ENCODE data around the gene EML2.
A peak's percentile ranks its signal among the peaks of the same experiment; 100 is the strongest.
"Not testable (repeated sequence)": the region's sequence is repeated elsewhere in the genome, so short reads cannot be mapped to it uniquely, and the experiment has no call there.

The EML2 gene

DNA sequence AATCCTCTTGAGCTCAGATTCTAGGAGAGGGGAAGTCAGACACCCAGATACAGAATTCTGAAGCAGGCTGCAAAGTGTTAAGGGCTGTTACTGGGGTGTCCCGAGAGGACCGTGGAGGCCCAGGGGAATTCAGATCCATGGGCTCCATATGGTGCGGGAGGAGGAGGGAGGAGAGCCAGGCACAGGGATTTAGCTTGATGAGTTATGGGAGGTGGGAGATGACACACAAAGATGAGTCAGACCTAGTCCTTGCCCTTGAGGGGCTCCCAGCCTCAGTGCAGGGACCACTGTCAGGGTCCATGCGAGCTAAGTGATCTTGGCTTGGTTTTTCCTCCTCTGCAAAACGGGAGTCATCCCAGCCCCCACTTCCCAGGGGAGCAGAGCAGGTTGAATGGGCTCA, 14.4 kb upstream of the EML2 start:
- DNase-seq (ENCODE audit: low spot score): no peak

DNA sequence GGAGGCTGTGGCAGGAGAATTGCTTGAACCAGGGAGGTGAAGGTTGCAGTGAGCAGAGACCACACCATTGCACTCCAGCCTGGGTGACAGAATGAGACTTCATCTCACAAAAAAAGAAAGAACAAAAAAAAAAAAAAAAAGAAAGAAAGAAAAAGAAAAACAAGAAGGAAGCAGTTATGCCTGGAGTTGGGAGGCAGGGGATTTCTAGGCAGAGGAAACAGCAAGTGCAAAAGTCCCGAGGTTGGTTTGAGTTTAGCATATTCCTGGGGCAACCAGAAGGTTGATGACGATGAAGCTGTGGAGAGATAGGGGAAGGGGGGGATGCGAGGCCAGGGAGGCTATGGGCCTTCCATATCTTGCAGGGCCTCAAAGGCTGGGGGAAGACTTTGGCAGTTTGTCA, 11.5 kb upstream of the EML2 start:
- no peak for DNase-seq (ENCODE audit: low spot score)

DNA sequence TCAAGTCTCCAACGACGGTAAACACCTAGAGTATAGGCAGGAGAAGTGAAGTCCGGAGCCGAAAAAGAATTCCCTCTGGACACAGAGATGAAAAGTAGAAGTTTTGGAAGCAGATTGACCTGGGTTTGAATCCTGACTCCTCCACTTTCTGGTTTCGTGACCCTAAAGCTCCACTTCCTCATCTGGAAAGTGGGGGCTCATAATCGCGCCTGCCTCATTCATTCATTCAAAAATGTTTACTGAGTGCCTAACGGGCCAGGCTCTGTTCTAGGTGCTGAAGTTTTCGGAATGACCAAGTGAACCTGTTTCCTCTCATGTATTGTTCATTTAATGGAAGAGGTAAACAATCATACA, 7.1 kb upstream of the EML2 start:
- no peak for DNase-seq (ENCODE audit: low spot score)

DNA sequence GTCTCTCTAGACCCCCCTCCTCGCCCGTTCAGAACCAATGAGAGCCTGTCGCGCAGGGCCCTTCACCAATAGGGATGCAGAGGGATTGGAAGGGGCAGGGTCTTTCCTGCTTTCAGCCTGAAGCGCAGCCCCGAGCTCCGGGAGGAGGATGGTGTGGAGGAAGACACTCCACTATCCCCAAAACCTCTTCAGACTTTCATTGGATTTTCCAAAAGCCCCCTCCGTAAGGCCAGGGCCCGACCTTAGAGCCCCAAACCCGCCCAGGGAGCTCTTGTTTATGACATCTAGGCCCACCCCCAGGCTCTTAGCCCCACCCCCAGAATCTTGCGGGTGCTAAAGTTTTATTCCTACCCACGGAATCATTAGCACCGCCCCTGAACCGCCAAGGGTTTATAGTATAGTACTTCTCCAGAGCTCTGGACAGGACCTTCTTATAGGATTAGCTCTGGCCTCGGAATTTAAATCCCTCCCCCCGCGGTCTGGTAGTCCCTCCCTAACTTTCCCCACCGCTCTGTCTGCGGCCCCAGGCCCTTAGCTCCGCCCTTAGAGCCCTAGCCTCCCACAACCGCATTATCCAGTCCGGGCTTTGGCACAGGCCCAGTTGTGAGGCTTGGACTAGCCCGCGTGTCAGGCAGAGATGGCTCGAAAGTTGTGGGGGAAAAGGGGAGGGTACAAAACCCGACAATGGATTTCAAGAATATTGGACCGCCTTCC, 6.6 kb upstream of the EML2 start:
- peak; percentile 89 for DNase-seq (ENCODE audit: low spot score)

DNA sequence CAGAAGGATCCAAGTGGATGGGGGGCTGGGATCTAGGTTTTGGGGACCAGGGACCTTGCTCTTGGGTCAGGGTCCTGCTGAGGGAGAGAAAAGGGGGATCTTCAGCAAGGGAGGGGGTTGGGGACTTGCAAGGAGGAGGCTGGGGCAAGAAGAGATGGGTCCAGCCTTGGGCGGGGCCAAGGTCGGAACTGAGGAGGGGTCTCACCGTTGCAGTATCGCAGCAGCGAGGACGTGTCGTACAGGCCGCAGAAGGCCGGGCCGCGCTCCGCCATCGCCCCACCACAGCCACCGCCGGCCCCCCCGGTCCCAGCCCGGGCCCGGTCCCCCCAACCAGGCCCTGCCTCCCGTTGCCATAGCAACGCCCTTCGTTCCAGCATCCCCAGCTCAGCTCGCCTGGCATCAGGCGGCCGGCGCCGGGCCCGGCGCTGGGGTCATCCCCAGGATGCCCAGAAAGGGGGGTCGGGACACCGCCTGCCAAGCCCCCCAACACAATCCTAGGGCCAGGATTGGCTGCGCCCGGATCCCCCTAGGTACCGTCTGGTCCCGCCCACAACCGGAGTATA, 6.0 kb upstream of the EML2 start:
- no peak for DNase-seq (ENCODE audit: low spot score)

DNA sequence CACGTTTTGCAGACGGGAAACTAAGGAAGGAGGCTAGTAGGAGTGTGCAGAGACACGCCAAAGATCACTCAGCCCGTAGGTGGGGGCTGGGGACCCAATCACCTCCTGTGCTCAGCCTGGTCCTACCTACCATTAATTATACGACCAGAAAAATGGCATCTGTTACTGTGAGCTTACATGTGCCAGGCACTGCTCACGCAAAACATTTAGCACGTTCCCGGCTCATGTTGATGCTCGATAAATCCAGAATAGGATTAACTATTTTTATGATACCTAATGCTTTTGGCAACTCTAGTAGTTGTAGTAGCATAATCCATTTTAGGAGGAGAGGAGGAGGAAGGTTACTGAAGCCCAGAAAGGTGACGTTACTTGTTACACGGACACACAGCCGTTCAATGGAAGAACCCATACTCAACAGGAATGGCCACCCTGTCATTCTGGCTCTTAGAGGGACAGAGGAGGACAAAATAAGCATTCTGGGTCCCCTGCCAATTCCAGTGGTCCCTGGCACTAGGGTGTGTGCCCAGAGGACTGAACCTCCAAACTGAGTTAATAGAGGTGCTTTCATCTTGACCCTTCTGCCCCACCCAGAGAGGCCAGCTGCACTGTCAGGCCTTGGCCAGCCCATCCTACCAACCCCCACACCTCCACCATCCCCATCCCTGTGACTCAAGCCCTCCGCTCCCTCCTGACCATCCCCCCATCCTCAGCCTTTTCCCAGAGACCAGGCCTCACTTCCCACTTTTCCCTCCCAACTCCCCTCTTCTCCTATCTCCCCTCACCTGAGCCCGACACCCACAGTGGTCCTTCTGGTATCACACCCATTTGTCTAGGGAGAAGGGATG, 5.0 kb upstream of the EML2 start:
- DNase-seq (ENCODE audit: low spot score): no peak

DNA sequence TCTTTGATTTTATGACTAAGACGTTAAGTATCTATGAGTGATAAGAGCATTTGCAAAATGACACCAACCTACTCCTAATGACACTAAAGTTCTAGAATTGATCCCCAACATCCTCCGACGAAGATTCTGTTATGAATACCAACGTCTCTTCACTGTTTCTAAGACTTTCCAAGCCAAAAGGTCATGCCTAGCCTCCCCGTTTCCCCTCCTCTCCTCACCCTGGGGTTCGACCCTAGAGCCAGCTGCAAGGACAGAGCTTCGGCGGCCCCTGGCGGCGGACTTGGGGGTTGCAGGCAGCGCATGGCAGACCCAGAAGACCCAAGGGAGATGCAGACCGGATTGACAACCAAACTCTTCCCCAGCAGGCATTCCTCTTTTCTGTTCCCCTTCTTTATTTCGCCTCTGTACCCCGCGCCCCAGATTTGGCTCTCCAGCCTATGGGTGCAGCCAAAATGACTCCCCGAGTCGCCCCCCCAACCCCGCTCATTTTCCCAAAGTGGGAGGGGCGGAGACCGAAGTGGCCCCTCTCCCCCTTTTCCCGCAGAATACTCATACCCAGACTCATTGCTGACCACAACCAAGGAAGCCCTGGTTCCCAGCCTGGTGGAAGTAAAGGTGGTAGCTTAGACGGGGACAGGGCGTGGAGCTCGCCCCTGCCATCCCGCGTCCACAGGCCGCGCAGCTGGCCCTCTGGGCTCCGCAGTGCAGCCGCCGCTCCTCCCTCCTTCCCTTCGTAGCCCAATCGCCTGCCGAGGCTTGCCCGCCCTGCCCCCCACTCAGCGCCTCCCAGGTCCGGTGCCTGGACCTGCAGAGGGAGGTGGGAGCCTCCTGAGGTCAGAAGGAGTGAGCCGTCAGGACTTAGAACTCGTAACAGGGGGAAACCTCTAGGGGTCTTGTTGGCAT, 4.1 kb upstream of the EML2 start:
- DNase-seq (ENCODE audit: low spot score): peak; percentile 91

DNA sequence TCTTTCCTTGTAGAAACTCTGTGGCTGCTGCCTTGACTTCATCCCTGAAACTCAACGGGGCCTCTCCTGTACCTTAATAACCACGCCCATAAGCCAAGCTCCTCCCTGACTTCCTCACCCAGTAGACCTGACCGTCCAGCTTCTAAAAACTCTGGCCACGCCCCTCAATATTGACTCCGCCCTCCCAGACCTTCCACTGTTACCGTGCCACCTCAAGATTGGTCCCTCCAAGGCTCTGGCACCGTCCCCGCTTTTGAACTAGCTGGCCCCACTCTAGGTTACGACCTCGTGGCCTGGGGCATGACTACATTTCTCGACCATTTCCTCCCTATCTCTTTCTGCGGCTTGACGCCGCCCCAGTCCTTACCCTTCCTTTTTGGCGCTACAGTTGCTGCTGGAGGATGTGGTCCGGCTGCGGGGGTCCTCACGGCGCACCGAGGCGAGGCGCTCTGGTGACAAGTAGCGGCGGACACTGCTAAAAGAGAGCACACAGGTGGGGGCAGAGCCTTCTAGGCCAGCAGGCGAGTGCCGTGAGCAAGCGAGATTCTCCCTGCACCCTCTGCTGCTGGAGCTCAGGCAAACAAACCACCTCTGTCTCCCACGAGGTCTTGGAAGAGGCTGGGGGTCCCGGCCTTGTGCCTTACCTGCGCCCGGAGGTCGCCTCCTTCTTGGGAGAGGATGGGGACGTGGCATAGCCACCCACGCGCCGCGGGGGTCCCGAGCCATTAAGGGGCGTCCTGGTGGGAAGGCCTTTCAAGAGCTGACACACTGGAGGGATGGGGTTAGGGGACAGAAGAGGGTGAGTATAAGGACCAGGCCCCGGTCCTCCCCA, 2.3 kb upstream of the EML2 start:
- DNase-seq (ENCODE audit: low spot score): peak; percentile 82

DNA sequence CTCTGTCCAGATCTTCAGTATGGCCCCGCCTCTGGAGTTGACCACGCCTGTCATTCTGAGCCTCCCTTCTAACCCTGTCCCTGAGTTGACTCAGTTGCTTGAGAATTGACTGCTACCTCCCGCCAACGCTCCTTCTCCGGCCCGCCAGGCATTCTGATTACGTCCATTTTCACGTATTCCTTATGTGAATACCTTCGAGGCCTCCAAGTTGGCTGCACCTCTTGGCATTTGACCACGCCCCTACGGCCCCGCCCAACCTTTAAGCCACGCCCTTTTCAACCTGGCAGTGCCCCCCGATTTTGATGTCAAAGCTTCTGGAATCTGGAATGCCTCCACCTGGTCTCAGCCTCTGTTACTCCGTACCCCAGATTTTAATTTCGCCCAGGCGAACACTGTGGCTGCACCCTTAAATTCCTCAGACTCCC, 1.7 kb upstream of the EML2 start:
- no peak for DNase-seq (ENCODE audit: low spot score)

DNA sequence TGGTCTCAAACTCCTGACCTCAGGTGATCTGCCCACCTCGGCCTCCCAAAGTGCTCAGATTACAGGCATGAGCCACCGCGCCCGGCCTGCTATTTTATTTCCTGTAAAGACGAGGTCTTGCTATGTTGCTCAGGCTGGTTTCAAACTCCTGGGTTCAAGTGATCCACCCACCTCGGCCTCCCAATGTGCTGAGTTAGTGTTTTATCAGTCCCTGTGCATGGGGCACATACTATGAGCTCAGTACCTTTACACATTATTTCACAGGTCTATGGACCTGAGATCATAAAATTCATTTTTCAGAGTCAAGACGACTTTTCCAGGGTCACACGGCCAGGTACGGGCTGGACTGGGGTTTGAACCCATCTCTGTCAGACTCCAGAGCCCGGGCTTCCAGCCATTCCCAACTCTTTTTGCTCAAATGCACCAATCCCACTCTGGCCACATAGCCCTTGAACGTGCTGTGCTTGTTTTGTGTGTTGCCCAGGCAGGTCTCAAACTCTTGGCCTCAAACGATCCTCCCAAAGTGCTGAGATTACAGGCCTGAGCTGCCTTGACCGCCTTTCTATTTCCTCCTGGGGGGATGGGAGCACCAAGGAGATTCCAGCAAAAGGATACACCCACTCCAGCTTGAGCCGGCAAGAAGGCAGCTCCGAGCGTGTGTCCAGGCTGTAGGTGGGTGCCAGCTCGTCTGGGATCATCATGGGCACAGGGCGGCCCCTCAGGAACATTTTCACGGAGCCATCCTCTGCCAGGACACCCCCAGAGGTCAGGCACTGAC, 1.1 kb downstream of the EML2 start:
- no peak for DNase-seq (ENCODE audit: low spot score)

DNA sequence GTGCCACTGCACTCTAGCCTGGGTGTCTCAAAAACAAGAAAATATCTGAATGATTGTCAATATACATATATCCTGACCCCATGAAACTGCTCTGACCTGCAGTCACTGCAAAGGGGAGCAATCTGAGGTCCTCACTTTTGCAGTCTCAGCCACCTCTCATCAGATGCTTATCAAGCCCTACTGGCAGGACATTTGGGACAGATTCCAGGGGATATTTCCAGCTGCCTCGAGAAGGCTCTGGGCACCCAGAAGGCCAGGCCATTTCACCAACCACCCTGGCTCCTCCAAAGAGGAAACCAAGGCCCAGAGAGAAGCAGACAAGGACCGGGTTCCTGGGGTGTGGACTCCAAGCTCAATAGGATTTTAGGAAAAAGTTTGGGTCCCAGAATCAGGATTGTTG, 2.3 kb downstream of the EML2 start:
- no peak for DNase-seq (ENCODE audit: low spot score)

DNA sequence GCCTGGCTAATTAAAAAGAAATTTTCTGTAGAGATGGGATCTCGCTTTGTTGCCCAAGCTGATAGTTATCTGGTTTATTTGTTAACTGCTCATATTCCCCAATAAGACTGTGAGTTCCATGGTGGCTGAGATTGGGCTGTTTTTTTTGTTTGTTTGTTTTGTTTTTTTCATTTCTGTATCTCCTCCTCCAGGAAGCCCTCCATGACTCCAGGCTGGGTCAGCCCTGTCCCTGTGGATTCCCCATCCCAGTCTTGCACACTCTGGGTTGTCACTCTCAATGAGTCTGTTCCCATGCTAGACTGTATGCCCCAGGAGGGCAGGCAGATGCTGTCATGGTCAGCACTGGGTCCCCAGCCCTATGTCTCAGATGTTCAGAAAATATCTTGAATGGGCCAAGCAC, 2.9 kb downstream of the EML2 start:
- no peak for DNase-seq (ENCODE audit: low spot score)

DNA sequence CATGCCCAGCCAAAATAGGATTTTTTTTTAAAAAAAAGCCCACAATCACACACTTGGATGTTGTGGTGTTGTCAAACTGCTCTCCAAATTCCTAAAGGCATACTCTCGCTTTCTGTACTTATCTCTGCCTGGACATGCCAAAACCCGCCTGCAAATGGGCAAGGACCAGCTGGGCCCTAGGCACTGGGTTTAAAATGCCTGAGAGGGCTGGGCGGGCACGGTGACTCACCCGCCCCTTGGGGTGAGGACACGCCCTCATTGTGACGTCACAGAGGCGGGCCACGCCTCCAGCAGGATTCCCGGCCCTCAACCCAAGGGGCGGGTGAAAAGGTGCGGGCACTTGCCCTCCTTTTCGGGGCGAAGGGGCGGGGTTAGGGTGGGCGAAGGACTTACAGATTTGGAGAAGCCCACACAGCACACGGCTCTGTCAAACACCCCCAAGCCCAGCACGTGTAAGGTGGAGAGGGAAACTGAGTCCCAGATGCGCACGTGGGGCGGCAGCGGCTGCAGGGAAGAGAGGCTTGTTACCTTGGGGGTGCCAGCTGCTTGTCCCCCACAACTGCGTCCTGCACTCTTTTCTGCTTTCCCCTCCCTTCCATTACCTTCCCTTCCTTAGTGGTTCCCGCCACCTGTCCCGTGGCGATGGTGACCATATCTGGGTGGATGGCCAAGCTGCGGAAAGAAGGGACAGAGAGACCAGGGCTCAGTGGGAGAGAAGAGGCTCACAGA, 6.6 kb downstream of the EML2 start:
- peak; percentile 34 for DNase-seq (ENCODE audit: low spot score)

DNA sequence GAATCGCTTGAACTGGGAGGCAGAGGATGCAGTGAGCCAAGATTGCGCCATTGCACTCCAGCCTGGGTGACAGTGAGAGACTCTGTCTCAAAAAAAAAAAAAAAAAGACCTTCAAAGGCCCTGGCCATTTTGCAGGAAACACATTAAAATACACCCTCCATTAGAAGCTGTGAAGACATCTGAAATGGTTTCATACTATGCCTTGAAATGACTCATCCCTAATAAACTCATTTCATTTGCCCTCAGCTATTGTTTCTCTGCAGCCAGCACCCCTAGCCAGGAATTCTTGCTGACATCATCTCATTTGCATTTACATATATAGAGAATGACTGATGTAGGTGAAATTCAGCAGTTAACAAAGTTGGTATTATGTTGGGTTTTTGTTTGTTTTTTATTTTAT, 8.7 kb downstream of the EML2 start:
- DNase-seq (ENCODE audit: low spot score): peak; percentile 13

DNA sequence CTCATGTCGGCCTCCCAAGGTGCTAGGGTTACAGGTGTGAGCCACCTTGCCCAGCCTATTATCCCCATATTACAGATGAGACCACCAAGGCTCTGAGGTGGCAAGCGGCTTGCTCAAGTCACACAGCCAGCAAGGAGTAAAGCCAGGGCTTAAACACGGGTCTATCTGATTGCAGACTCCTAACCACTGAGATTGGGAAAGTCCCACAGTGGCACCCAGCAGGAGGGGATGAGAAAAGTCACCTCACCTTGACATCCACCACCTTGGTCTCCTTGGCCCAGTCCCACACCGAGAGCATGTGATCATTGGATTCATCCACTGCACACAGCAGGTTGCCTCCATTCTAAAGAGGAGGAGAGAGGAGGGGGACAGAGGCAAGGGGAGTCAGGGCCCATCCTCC, 9.5 kb downstream of the EML2 start:
- DNase-seq (ENCODE audit: low spot score): no peak

DNA sequence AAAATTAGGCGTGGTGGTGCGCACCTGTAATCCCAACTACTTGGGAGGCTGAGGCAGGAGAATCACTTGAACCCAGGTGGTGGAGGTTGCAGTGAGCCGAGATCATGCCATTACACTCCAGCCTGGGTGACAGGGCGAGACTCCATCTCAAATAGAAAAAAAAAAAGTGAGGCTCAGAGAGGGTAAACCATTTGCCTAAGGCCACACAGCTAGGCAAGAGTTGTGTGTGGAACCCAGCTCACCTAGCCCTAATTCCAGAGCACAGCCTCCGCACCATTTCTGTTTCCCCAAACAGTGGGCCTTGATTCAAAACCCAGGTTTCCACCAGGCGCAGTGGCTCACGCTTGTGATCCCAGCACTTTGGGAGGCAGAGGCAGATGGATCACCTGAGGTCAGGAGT, 11.0 kb downstream of the EML2 start:
- not testable (repeated sequence) for DNase-seq (ENCODE audit: low spot score)

DNA sequence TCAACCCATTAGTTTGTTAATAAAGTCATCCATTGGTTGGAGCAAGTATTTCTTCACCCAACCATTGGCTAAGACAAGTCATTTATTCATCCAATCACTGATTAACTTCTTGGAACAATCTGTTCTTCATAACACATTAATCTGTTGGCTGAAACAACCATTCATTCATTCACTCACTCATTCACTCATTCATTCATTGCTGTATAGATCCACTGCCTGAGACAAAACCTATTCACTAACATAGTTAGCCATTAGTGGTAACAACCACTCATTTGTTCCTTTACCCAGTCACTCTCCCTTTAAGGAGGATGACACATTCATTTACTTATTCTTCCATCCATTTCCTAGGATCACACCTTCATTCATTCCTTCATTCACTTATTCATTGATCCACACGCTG, 15.2 kb downstream of the EML2 start:
- DNase-seq (ENCODE audit: low spot score): no peak

DNA sequence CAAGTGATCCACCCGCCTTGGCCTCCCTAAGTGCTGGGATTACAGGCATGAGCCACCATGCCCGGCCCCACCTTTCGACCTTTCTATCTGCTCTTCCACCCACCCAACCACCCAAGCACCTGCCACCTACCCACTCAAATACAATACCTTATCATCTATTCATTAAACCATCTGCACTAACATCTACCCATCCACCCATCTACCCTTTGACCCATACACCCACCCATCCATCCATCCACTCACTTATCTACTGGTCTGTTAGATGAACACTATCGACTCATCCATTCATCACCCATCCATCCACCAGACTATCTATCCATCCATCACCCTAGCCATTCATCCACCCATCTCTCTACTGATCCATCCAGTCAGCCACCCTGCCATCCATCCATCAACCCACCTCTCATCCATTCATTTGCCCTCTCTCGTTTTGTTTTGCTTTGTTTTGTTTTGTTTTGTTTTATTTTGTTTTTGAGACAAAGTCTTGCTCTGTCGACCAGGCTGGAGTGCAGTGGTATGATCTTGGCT, 17.2 kb downstream of the EML2 start:
- no peak for DNase-seq (ENCODE audit: low spot score)

DNA sequence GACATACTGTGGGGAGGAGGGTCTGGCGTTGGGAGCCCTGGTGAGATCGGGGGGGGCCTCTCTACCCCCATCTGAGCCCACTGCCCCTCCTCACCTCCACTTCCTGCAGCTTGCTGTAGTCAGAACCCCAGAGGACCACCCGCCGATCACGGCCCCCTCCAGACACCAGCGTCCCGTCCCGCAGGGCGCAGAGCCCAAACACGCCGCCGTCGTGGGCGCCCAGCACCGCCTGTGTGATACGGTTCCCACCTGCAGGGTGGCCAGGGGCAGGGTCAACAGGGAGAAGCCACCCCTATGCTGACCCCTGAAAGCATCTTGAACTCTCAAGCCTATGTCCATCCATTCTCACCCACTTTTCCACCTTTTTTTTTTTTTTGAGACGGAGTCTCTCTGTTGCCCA, 17.8 kb downstream of the EML2 start:
- no peak for DNase-seq (ENCODE audit: low spot score)

DNA sequence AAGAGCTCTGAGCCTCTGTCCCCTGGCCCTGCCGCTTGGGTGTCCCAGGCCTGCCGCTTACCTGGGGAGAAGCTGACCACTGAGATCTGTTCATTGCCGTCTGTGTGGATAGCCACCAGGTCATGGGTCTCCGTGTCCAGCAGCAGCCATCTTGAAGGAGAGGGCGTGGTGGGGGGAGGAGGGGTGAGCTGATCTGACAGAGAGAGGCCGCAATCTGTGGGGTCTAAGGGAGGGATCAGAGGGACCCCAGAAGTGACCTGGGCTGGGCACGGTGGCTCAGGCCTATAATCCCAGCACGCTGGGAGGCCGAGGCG, 22.5 kb downstream of the EML2 start:
- no peak for DNase-seq (ENCODE audit: low spot score)
